SU-DHL-6 (cell line): ENCODE measurements around the gene BMPR1A.

Experiments used
- H2AFZ ChIP-seq: fragments of 200-600 bp; sonication (generic); 2 replicates; pipeline ENCODE4 v1.6.1; 2014; ENCODE audit warnings: low read depth, mild to moderate bottlenecking, moderate library complexity, mixed read lengths, antibody characterized with exemption, low read length; ENCODE audit not compliant: severe bottlenecking
- H3F3A ChIP-seq: fragments of 200-600 bp; shearing (Covaris generic); 2 replicates; pipeline ENCODE4 v1.6.0; 2016; ENCODE audit warnings: antibody characterized with exemption, mild to moderate bottlenecking; ENCODE audit not compliant: insufficient read depth
- H3K27ac ChIP-seq: fragments of 200-600 bp; sonication (generic); 2 replicates; pipeline ENCODE4 v1.5.1; 2016; ENCODE audit warnings: low read depth, mild to moderate bottlenecking, low read length, moderate library complexity, mixed read lengths
- H3K27me3 ChIP-seq: fragments of 200-600 bp; sonication (generic), shearing (Covaris generic); 2 replicates; pipeline ENCODE4 v1.6.0; 2014; ENCODE audit warnings: mild to moderate bottlenecking, low read length
- H3K36me3 ChIP-seq: fragments of 200-600 bp; sonication (generic); 2 replicates; pipeline ENCODE4 v1.6.1; 2014; ENCODE audit warnings: mild to moderate bottlenecking, low read length, mixed read lengths
- H3K4me2 ChIP-seq: fragments of 300-600, 200-600 bp; shearing (Covaris generic), sonication (generic); 2 replicates; pipeline ENCODE4 v1.6.0; 2014; ENCODE audit warnings: low read length, low read depth, mild to moderate bottlenecking; ENCODE audit not compliant: poor library complexity, severe bottlenecking
- H3K4me3 ChIP-seq: fragments of 200-600 bp; sonication (generic); 2 replicates; pipeline ENCODE4 v1.5.1; 2014; ENCODE audit warnings: antibody characterized with exemption, low read length, mild to moderate bottlenecking, mixed read lengths; ENCODE audit not compliant: insufficient read depth, poor library complexity, severe bottlenecking
- H3K79me2 ChIP-seq: fragments of 200-600 bp; sonication (generic); 2 replicates; pipeline ENCODE4 v1.6.1; 2014; ENCODE audit warnings: mild to moderate bottlenecking, low read length, moderate library complexity; ENCODE audit not compliant: insufficient read depth
- H3K9ac ChIP-seq: fragments of 200-600 bp; sonication (generic); 2 replicates; pipeline ENCODE4 v1.7.0; 2014; ENCODE audit warnings: mild to moderate bottlenecking, low read length
- H3K9me2 ChIP-seq: fragments of 200-600 bp; sonication (generic); replicated peaks from 2 replicates; pipeline ENCODE4 v1.6.1; 2014; ENCODE audit warnings: low read length; ENCODE audit not compliant: insufficient read depth
- H3K9me3 ChIP-seq: fragments of 200-600 bp; sonication (generic); 2 replicates; pipeline ENCODE4 v1.6.1; 2014; ENCODE audit warnings: low read length, mixed read lengths; ENCODE audit not compliant: insufficient read depth
- H4K20me1 ChIP-seq: fragments of 200-600 bp; sonication (generic); 2 replicates; pipeline ENCODE4 v1.6.1; 2014; ENCODE audit warnings: low read depth, mild to moderate bottlenecking, antibody characterized with exemption, low read length, moderate library complexity, mixed read lengths
- EZH2phosphoT487 ChIP-seq: fragments of 200-600 bp; sonication (generic), shearing (Covaris generic); conservative IDR thresholded peaks from 2 replicates; pipeline ENCODE4 v1.6.1; 2018; ENCODE audit warnings: mild to moderate bottlenecking, antibody characterized with exemption, low read length, moderate library complexity, mixed read lengths
- TF ChIP-seq, protein P1 (sequence below): fragments of 200-600 bp; sonication (generic); IDR thresholded peaks from one replicate; pipeline ENCODE4 v1.5.1; 2017; ENCODE audit warnings: antibody characterized with exemption, mild to moderate bottlenecking, low read length, moderate library complexity; ENCODE audit not compliant: insufficient read depth, poor library complexity, severe bottlenecking

BMPR1A gene

GRCh38 chr10:86956195-86956847 is 199.9 kb downstream of the BMPR1A start:
- Histone ChIP-seq H3K4me2 (no peak overlapping the region), H3K27me3 (no peaks in the 10 kb centered on the region), H3K9me3 (no peaks in the 10 kb centered on the region), H3K79me2 (no peaks in the 10 kb centered on the region), H3K9me2 (no peaks in the 10 kb centered on the region), H4K20me1 (no peaks in the 10 kb centered on the region), H3K9ac (no peak overlapping the region), H2AFZ (no peak overlapping the region), H3K27ac (no peak overlapping the region), H3K4me3 (no peak overlapping the region), H3F3A (no peaks in the 10 kb centered on the region), H3K36me3 (no peaks in the 10 kb centered on the region)
- TF ChIP-seq EZH2phosphoT487: no peak

- no peak overlapping the region for H3K4me2 ChIP-seq
- H3F3A ChIP-seq: no peaks in the 10 kb centered on the region
- no peaks in the 10 kb centered on the region for H4K20me1 ChIP-seq
- no peak for TF ChIP-seq EZH2phosphoT487
- TF ChIP-seq, protein P1, sequence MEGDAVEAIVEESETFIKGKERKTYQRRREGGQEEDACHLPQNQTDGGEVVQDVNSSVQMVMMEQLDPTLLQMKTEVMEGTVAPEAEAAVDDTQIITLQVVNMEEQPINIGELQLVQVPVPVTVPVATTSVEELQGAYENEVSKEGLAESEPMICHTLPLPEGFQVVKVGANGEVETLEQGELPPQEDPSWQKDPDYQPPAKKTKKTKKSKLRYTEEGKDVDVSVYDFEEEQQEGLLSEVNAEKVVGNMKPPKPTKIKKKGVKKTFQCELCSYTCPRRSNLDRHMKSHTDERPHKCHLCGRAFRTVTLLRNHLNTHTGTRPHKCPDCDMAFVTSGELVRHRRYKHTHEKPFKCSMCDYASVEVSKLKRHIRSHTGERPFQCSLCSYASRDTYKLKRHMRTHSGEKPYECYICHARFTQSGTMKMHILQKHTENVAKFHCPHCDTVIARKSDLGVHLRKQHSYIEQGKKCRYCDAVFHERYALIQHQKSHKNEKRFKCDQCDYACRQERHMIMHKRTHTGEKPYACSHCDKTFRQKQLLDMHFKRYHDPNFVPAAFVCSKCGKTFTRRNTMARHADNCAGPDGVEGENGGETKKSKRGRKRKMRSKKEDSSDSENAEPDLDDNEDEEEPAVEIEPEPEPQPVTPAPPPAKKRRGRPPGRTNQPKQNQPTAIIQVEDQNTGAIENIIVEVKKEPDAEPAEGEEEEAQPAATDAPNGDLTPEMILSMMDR: no peak
- no peak overlapping the region for H2AFZ ChIP-seq
- H3K4me3 ChIP-seq: no peak overlapping the region
- no peak overlapping the region for H3K9ac ChIP-seq
- no peaks in the 10 kb centered on the region for H3K36me3 ChIP-seq
- H3K9me2 ChIP-seq: no peaks in the 10 kb centered on the region
- no peak overlapping the region for H3K27ac ChIP-seq
- no peaks in the 10 kb centered on the region for H3K79me2 ChIP-seq
- H3K27me3 ChIP-seq: no peaks in the 10 kb centered on the region
- H3K9me3 ChIP-seq: no peaks in the 10 kb centered on the region
Measured at GRCh38 chr10:86956848-86957448, 200.5 kb downstream of the BMPR1A start.

GRCh38 chr10:86957471-86958115 is 201.2 kb downstream of the BMPR1A start, which contains the start of gene MMRN2:
MMRN2 (minus strand) TSS chr10:86957615; CDS start chr10:86957541, 74 bp downstream.
- Histone ChIP-seq H3K9ac (no peak within 1 kb of the TSS), H2AFZ (no peak within 1 kb of the TSS), H3K27ac (no peak within 1 kb of the TSS), H3F3A (no peaks in the 10 kb centered on the region), H3K36me3 (no peaks in the 10 kb centered on the region), H4K20me1 (no peaks in the 10 kb centered on the region), H3K79me2 (no peaks in the 10 kb centered on the region), H3K4me3 (no peak within 1 kb of the TSS), H3K27me3 (no peaks in the 10 kb centered on the region), H3K4me2 (no peak within 1 kb of the TSS), H3K9me3 (no peaks in the 10 kb centered on the region), H3K9me2 (no peaks in the 10 kb centered on the region)
- TF ChIP-seq EZH2phosphoT487: no peak
- TF ChIP-seq, protein P1: no peak
